Measurements from ENCODE around the gene RLF. TPM values are rescaled to one million over a fixed set of nuclear protein-coding genes. Genes with fewer than 3 reads are reported as not detected.

RLF gene
- total and polyA plus RNA-seq, 8 donors, result 2.2 to 8.5 (median 4.4) TPM

GRCh38 chr1:40130892-40131291, 30.3 kb upstream of the RLF start:
- ATAC-seq (no peak), FAIRE-seq (no peak), DNase-seq (no peak)
- H3K4me3 ChIP-seq, result no peak overlapping the region
- H3K9me3 ChIP-seq, result no peaks in the 10 kb centered on the region
- 56% methylated on average over 2 of the region's 2 CpGs for WGBS, 2 donors
- H3K27ac ChIP-seq, result no peak overlapping the region
- TF ChIP-seq, protein P1, sequence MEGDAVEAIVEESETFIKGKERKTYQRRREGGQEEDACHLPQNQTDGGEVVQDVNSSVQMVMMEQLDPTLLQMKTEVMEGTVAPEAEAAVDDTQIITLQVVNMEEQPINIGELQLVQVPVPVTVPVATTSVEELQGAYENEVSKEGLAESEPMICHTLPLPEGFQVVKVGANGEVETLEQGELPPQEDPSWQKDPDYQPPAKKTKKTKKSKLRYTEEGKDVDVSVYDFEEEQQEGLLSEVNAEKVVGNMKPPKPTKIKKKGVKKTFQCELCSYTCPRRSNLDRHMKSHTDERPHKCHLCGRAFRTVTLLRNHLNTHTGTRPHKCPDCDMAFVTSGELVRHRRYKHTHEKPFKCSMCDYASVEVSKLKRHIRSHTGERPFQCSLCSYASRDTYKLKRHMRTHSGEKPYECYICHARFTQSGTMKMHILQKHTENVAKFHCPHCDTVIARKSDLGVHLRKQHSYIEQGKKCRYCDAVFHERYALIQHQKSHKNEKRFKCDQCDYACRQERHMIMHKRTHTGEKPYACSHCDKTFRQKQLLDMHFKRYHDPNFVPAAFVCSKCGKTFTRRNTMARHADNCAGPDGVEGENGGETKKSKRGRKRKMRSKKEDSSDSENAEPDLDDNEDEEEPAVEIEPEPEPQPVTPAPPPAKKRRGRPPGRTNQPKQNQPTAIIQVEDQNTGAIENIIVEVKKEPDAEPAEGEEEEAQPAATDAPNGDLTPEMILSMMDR (IDR thresholded peaks at IDR 0.05), result no peak
- H3K4me1 ChIP-seq, result no peaks in the 10 kb centered on the region
- intact Hi-C loops (cut with DNase I), result no loop called here
- peaks cover 0 to 4% (median 1%) of the 10 kb centered on the region in 4 donors for H3K27me3 ChIP-seq
- no peaks in the 10 kb centered on the region for H3K36me3 ChIP-seq

DNA sequence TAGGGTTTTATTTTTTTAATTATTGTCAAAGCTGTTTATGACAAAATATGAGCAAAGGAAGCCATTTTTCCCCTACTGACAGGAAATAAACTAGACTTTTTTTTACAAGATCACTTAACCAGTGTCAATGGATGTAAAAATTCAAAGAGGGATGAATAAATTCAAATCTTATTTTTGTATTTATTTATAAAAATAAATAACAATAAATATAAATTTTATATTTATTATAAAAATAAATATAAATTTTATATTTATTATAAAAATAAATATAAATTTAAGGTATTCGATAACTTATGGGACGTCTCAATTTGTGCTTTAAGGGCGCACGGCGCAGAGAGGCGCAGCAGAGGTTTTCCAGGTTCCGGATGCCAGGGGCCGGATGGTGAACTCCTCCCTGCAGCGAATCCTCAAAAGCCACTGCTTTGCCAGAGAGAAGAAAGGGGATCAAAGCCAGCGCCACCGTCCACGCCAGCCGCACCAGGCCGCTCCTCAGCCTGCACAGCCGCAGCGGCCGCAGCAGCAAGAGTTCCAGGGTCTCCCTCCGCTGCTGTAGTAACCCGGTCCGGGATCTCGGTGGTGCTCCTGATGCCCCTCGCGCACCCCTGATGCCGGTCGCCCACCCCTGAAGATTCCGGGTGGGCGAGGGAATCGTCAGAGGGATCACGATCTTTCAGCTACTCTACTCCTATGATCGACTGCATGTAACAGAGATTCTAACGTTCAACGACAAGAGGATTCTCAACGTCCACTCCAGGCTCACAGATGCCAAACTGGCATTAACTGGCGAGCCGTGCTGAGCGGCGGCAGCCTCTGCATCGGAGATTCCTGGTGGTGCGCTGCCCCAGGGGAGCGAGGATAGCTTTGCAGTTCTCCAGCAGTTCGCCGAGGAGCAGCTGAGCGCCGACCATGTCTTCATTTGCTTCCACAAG, 28.5 kb upstream of the RLF start:
- Histone ChIP-seq H3K36me3 (no peaks in the 10 kb centered on the region), H3K9me3 (no peaks in the 10 kb centered on the region), H3K4me1 (no peaks in the 10 kb centered on the region), H3K4me3 (peak overlapping the region in 2 of 4 donors; percentile 14 to 15), H3K27ac (no peak overlapping the region), H3K27me3 (peaks cover 0 to 4% (median 1%) of the 10 kb centered on the region in 4 donors)
- TF ChIP-seq, protein P1 (IDR thresholded peaks at IDR 0.05), result no peak
- intact Hi-C loops (cut with DNase I), result no loop called here
- DNase-seq (no peak), ATAC-seq (peak in 1 of 4 donors; percentile 14), FAIRE-seq (peak; percentile 76)
- WGBS, 2 donors, result 26% methylated on average over 41 to 44 of the region's 44 CpGs

DNA sequence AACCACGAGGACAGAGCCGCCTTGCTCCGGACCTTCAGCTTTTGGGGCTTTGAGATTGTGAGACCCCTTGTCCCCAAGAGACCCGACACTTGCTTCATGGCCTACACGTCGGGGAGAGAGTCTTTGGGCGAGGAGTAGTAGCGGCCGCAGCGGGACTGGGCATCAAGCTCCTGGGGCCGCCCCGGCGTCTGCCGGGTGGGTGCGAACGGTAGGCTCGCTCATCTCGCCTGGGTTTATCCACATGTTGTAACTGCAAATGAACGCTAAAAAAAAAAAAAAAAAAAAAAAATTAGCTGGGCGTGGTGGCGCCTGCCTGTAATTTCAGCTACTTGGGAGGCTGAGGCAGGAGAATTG, 27.9 kb upstream of the RLF start:
- no peak for ATAC-seq
- DNase-seq, result peak in 1 of 6 donors; percentile 42
- no peaks in the 10 kb centered on the region for H3K36me3 ChIP-seq
- H3K27ac ChIP-seq, result no peak overlapping the region
- TF ChIP-seq, protein P1 (IDR thresholded peaks at IDR 0.05), result no peak
- no peak for FAIRE-seq
- no peaks in the 10 kb centered on the region for H3K4me1 ChIP-seq
- peaks cover 0 to 4% (median 1%) of the 10 kb centered on the region in 4 donors for H3K27me3 ChIP-seq
- H3K4me3 ChIP-seq, result no peak overlapping the region
- 62% methylated on average over 21 of the region's 21 CpGs for WGBS, 2 donors
- intact Hi-C loops (cut with DNase I), result no loop called here
- H3K9me3 ChIP-seq, result no peaks in the 10 kb centered on the region

DNA sequence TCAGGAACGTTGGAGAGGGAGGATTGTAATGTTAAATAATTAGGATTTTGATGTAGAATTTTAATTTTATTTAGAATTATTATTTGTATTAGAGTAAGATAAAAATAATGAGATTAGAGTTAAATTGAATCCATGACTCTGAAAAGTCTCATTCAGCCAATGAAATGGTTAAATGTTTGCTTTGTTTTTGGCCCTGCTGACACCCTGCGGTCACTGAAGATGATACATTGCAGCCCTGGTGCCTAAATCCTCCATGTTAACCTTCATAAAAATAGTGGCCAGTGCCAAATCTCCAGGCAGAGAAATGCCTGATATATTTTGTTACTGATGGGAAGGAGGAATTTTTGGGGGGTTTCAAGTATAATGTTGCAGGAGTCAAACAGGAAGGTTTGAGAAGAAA, 27.3 kb upstream of the RLF start:
- DNase-seq, result no peak
- 53 to 58% methylated on average over 2 of the region's 2 CpGs for WGBS, 2 donors
- Histone ChIP-seq H3K4me1 (no peaks in the 10 kb centered on the region), H3K9me3 (no peaks in the 10 kb centered on the region), H3K27me3 (peaks cover 0 to 4% (median 1%) of the 10 kb centered on the region in 4 donors), H3K36me3 (no peaks in the 10 kb centered on the region), H3K4me3 (no peak overlapping the region), H3K27ac (no peak overlapping the region)
- intact Hi-C loops (cut with DNase I), result no loop called here
- ATAC-seq, result no peak
- no peak for FAIRE-seq
- TF ChIP-seq, protein P1 (IDR thresholded peaks at IDR 0.05), result no peak
